Adipocyte (in vitro differentiated cells): Measurements from ENCODE around the gene C1orf52.

Experiments used
- DNase-seq: peaks from one replicate; pipeline ENCODE4 v3.0.0-alpha.2; 2015; ENCODE audit warnings: low read depth
- H3K27me3 ChIP-seq: replicated peaks from 2 replicates; pipeline ENCODE4 v1.7.0; 2013; ENCODE audit warnings: mild to moderate bottlenecking, low read length, moderate library complexity; ENCODE audit not compliant: control insufficient read depth, insufficient read depth
- H3K36me3 ChIP-seq: 2 replicates; pipeline ENCODE4 v1.7.0; 2013; ENCODE audit warnings: low read length, mild to moderate bottlenecking, moderate library complexity; ENCODE audit not compliant: control insufficient read depth, insufficient read depth, severe bottlenecking
- H3K4me1 ChIP-seq: 2 replicates; pipeline ENCODE4 v1.7.0; 2013; ENCODE audit warnings: mild to moderate bottlenecking, low read length, moderate library complexity; ENCODE audit not compliant: control insufficient read depth, insufficient read depth
- H3K4me3 ChIP-seq: 2 replicates; pipeline ENCODE4 v1.7.0; 2013; ENCODE audit warnings: mild to moderate bottlenecking, low read length, moderate library complexity
- H3K9ac ChIP-seq: 2 replicates; pipeline ENCODE4 v1.7.0; 2013; ENCODE audit warnings: mild to moderate bottlenecking, low read length, moderate library complexity
- H3K9me3 ChIP-seq: 2 replicates; pipeline ENCODE4 v1.7.0; 2013; ENCODE audit warnings: mild to moderate bottlenecking, low read length, moderate library complexity; ENCODE audit not compliant: control insufficient read depth

C1orf52 gene

DNA sequence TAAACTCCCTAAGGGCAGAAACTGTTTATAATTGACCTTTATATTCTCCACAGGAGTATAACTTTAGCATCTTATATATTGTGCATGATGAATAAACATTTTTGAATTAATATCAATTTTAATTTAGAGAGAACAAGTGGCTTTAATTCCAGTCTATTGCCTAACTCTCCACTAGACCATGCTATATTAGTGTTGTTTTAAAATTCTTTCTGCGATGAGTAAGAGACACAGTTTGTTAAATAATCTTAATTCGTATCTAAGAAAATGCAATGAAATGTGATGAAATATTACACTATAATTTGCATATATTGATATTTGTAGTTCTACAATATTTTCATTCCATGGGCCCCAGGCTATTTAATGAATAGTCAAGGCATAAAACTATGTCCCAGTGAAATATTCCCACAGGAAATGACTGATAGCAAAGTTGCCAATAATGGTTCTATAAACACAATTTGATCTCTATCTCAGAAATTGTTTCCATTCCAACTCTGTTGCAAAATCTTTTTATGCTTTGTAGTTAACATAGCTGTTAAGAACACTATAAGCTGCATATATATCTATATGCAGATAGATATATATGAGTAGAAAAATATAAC, 55.8 kb downstream of the C1orf52 start:
- Histone ChIP-seq H3K36me3 (no peaks in the 10 kb centered on the region), H3K4me3 (peak overlapping the region; percentile 23), H3K9me3 (no peaks in the 10 kb centered on the region), H3K27me3 (peaks cover 4% of the 10 kb centered on the region), H3K9ac (no peak overlapping the region), H3K4me1 (peaks cover 33% of the 10 kb centered on the region)
- peak; percentile 75 for DNase-seq

DNA sequence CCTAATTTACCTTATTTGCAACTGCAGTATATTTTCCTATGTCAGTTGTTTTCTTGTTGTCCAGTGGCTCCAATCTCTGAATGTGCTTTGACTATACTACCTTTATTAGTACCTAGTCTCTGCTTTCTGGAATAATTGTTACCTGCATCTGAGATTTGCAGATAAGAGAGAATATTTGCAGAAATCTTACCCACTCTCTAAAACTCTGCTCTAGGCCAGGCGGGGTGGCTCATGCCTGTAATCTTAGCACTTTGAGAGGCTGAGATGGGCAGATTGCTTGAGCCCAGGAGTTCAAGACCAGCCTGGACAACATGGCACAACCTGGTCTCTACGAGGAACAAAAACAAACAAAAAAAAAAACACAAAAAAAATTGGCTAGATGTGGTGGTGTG, 56.6 kb downstream of the C1orf52 start:
- no peaks in the 10 kb centered on the region for H3K9me3 ChIP-seq
- peaks cover 2% of the 10 kb centered on the region for H3K27me3 ChIP-seq
- peaks cover 33% of the 10 kb centered on the region for H3K4me1 ChIP-seq
- no peak overlapping the region for H3K4me3 ChIP-seq
- H3K36me3 ChIP-seq: no peaks in the 10 kb centered on the region
- no peak overlapping the region for H3K9ac ChIP-seq
- DNase-seq: no peak

DNA sequence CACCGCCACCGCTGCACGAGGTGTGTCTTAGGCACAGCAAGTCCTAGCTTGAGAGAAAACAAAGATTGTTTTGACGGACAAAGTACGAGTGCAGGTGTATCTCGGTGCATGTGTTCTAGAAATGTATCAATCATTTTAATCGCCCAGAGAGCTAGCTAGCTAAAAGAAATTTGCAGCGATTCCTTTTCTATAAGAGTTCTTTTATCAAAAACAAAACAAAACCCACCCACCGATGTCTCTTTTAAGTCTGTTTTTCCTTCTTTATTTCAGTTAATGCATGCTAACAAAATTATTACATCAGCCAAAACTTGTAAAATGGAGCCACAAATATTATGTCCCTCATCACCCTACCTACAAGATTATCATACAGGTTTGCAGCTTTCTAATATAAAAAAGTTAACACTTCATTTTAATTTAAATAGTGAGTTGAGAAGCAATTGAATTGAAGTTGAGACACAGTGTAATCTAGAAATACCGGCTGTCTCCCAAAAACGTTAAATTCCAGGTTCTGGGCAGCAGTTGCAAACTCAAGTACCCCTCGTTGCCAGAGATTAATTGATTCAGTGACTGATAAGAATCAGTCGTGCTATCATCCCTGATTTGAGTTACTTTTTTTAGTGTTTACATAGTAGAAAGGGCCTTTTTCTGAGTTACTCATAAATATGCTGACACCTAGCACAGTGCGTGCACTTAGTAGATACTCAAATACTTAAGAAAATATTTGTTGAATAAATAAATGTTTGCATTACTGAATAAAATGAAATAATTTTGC, 57.2 kb downstream of the C1orf52 start:
- Histone ChIP-seq H3K9ac (peak overlapping the region; percentile 94), H3K9me3 (no peaks in the 10 kb centered on the region), H3K27me3 (no peaks in the 10 kb centered on the region), H3K36me3 (no peaks in the 10 kb centered on the region), H3K4me3 (peak overlapping the region; percentile 87), H3K4me1 (peaks cover 34% of the 10 kb centered on the region)
- DNase-seq: no peak

DNA sequence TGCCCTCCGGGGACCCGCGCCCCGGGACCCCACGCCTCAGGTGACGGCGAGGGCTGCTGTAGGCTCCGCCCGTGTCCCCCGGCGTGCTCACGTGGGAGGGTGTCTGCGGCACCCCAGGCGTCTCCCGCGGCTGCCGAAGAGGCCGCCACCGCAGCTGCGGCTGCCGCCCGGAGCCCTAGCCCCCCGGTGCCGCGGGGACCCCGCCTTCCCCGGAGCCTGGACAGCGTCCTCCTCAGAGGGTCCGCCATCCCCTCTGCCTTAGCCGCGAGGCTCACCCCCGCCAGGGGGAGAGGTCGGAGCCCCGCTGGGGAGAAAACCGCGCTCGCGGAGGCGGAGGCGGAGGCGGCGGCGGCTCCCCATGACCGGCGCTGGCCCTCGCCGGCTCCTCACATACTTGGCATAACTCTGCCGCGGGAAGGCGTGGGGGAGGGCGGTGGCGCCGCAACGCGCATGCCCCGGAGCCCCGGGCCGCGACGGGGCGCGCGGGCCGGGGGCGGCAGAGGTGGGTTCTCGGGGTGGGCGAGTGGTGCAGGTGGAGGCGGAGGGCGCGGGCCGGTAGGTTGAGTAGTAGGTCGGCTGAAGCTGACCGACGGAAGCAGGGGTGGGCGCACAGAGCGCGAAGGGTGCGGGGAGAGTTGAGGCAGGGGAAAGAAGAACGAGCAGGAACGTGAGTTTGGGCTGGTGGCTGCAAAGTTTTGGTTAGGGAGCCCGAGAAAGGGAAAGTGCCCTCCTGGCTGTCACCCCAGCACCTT, 57.9 kb downstream of the C1orf52 start:
- Histone ChIP-seq H3K27me3 (no peaks in the 10 kb centered on the region), H3K36me3 (no peaks in the 10 kb centered on the region), H3K4me3 (peak overlapping the region; percentile 87), H3K9ac (peak overlapping the region; percentile 94), H3K4me1 (peaks cover 37% of the 10 kb centered on the region), H3K9me3 (no peaks in the 10 kb centered on the region)
- DNase-seq: peak; percentile 90

DNA sequence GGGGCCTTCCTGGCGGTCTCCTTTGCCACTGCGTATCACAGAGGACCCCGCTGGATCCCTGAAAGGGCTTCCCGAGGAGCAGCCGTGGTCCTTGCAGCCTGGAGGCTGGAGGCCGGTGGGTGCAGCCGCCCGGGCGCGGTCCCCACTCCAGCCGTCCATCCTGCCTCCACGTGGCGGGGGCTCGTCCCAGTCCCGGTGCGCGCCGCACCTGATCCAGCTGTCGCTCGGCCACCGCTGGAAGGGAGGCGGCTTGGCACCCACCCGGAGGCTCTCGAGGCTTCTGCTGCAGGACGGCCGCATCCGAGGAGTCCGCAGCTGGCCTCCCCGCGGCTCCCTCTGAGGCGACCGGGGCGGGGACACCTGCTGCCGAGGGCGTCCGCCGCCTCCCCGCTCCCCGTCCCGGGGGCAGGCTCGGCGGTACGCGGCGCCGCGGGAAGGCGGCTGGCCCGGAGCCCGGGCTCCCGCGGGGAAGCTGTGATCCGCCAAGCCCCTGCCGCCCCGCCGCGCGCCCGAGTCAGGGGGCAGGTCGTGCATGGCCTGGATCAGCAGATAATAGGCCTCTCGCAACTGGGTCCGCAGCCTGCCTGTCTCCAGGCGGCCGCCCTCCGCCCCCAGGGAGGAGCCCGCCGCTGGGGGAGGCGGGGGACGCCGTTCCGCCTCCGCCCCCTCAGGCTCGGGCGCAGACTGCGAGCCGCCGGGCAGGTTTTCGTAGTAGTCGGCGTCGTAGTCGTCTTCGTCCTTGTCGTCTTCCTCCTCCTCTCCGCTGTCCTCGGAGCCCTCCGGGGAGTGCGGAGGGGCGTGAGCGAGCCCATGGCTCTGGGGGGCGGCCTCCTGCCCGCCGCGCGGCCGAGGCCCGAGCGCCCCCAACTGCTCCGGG, 58.8 kb downstream of the C1orf52 start, which contains the start of gene SYDE2:
Gene SYDE2, minus strand, starts transcription at position 554 of the 877 bp plus-strand sequence. Its CDS starts 20 bp downstream, at position 534.
- peak within 1 kb of the TSS; percentile 87 for H3K4me3 ChIP-seq
- no peaks in the 10 kb centered on the region for H3K9me3 ChIP-seq
- peak within 1 kb of the TSS; percentile 94 for H3K9ac ChIP-seq
- peaks cover 43% of the 10 kb centered on the region for H3K4me1 ChIP-seq
- DNase-seq: peak; percentile 81
- H3K36me3 ChIP-seq: no peaks in the 10 kb centered on the region
- no peaks in the 10 kb centered on the region for H3K27me3 ChIP-seq
